ENCODE data around the gene CAVIN3. TPM values are rescaled to one million over a fixed set of nuclear protein-coding genes. Genes with fewer than 3 reads are reported as not detected.
A peak's percentile ranks its signal among the peaks of the same experiment; 100 is the strongest.

The CAVIN3 gene
- total RNA-seq, 1 experiment from 2014 or later, result 41.5 TPM

DNA sequence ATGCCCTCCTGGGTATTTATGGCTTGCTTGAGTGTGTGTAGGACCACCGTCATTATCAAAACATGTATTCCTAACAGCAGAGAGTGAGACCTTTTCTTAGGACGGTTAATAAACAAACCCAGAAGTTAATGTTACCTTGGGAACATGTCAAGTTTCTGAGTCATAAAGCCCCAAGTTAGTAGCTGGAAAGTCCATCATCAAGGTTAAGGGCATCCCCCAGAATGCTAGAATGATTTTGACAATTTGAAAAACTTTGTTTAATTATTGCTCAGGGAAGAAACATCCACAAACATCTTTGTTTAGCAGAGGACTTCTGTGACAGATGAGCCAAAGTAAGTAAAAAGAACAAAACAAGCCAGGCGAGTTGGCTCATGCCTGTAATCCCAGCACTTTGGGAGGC lies 20.0 kb downstream of the CAVIN3 start:
- ChIA-PET POLR2A (no interaction called here), CTCF (interaction anchor here (1.2 to 3.3 kb wide), 4 partner anchors 49 to 62 kb away, joined by 3 to 77 read pairs (median 25); no protein-coding TSS in a partner anchor)
- Mint-ChIP-seq H3K4me3 (no peak overlapping the region), H3K27ac (no peak overlapping the region; the same call in 1 of the 2 replicates), H3K27me3 (ENCODE audit: low read depth) (no peaks in the 10 kb centered on the region), H3K4me1 (peaks cover 69% of the 10 kb centered on the region), H3K9me3 (no peaks in the 10 kb centered on the region), H3K36me3 (no peaks in the 10 kb centered on the region)
- DNase-seq (ENCODE audit: low spot score) (no peak), ATAC-seq (no peak)
- no peak for TF ChIP-seq EMX1 (CRISPR knock-in tag; IDR thresholded peaks at IDR 0.05)
- TF ChIP-seq, protein P1, sequence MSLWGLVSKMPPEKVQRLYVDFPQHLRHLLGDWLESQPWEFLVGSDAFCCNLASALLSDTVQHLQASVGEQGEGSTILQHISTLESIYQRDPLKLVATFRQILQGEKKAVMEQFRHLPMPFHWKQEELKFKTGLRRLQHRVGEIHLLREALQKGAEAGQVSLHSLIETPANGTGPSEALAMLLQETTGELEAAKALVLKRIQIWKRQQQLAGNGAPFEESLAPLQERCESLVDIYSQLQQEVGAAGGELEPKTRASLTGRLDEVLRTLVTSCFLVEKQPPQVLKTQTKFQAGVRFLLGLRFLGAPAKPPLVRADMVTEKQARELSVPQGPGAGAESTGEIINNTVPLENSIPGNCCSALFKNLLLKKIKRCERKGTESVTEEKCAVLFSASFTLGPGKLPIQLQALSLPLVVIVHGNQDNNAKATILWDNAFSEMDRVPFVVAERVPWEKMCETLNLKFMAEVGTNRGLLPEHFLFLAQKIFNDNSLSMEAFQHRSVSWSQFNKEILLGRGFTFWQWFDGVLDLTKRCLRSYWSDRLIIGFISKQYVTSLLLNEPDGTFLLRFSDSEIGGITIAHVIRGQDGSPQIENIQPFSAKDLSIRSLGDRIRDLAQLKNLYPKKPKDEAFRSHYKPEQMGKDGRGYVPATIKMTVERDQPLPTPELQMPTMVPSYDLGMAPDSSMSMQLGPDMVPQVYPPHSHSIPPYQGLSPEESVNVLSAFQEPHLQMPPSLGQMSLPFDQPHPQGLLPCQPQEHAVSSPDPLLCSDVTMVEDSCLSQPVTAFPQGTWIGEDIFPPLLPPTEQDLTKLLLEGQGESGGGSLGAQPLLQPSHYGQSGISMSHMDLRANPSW (CRISPR knock-in tag; conservative IDR thresholded peaks at IDR 0.05; ENCODE audit: low read depth), result no peak
- no peak for TF ChIP-seq ZNF232 (CRISPR knock-in tag; IDR thresholded peaks at IDR 0.05)
- TF ChIP-seq, protein P2, sequence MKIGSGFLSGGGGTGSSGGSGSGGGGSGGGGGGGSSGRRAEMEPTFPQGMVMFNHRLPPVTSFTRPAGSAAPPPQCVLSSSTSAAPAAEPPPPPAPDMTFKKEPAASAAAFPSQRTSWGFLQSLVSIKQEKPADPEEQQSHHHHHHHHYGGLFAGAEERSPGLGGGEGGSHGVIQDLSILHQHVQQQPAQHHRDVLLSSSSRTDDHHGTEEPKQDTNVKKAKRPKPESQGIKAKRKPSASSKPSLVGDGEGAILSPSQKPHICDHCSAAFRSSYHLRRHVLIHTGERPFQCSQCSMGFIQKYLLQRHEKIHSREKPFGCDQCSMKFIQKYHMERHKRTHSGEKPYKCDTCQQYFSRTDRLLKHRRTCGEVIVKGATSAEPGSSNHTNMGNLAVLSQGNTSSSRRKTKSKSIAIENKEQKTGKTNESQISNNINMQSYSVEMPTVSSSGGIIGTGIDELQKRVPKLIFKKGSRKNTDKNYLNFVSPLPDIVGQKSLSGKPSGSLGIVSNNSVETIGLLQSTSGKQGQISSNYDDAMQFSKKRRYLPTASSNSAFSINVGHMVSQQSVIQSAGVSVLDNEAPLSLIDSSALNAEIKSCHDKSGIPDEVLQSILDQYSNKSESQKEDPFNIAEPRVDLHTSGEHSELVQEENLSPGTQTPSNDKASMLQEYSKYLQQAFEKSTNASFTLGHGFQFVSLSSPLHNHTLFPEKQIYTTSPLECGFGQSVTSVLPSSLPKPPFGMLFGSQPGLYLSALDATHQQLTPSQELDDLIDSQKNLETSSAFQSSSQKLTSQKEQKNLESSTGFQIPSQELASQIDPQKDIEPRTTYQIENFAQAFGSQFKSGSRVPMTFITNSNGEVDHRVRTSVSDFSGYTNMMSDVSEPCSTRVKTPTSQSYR (CRISPR knock-in tag; IDR thresholded peaks at IDR 0.05), result no peak
- TF ChIP-seq, protein P3, sequence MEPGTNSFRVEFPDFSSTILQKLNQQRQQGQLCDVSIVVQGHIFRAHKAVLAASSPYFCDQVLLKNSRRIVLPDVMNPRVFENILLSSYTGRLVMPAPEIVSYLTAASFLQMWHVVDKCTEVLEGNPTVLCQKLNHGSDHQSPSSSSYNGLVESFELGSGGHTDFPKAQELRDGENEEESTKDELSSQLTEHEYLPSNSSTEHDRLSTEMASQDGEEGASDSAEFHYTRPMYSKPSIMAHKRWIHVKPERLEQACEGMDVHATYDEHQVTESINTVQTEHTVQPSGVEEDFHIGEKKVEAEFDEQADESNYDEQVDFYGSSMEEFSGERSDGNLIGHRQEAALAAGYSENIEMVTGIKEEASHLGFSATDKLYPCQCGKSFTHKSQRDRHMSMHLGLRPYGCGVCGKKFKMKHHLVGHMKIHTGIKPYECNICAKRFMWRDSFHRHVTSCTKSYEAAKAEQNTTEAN (CRISPR knock-in tag; IDR thresholded peaks at IDR 0.05), result no peak
- TF ChIP-seq, protein P4, sequence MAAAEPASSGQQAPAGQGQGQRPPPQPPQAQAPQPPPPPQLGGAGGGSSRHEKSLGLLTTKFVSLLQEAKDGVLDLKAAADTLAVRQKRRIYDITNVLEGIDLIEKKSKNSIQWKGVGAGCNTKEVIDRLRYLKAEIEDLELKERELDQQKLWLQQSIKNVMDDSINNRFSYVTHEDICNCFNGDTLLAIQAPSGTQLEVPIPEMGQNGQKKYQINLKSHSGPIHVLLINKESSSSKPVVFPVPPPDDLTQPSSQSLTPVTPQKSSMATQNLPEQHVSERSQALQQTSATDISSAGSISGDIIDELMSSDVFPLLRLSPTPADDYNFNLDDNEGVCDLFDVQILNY (CRISPR knock-in tag; IDR thresholded peaks at IDR 0.05), result no peak
- TF ChIP-seq, protein P5, sequence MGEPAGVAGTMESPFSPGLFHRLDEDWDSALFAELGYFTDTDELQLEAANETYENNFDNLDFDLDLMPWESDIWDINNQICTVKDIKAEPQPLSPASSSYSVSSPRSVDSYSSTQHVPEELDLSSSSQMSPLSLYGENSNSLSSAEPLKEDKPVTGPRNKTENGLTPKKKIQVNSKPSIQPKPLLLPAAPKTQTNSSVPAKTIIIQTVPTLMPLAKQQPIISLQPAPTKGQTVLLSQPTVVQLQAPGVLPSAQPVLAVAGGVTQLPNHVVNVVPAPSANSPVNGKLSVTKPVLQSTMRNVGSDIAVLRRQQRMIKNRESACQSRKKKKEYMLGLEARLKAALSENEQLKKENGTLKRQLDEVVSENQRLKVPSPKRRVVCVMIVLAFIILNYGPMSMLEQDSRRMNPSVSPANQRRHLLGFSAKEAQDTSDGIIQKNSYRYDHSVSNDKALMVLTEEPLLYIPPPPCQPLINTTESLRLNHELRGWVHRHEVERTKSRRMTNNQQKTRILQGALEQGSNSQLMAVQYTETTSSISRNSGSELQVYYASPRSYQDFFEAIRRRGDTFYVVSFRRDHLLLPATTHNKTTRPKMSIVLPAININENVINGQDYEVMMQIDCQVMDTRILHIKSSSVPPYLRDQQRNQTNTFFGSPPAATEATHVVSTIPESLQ (CRISPR knock-in tag; IDR thresholded peaks at IDR 0.05), result no peak
- TF ChIP-seq, protein P6, sequence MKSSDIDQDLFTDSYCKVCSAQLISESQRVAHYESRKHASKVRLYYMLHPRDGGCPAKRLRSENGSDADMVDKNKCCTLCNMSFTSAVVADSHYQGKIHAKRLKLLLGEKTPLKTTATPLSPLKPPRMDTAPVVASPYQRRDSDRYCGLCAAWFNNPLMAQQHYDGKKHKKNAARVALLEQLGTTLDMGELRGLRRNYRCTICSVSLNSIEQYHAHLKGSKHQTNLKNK (CRISPR knock-in tag; IDR thresholded peaks at IDR 0.05), result no peak
- no peak for TF ChIP-seq ZNF263 (CRISPR knock-in tag; IDR thresholded peaks at IDR 0.05; ENCODE audit: low read depth)
- no peak for TF ChIP-seq NR1H2 (CRISPR knock-in tag; IDR thresholded peaks at IDR 0.05)

DNA sequence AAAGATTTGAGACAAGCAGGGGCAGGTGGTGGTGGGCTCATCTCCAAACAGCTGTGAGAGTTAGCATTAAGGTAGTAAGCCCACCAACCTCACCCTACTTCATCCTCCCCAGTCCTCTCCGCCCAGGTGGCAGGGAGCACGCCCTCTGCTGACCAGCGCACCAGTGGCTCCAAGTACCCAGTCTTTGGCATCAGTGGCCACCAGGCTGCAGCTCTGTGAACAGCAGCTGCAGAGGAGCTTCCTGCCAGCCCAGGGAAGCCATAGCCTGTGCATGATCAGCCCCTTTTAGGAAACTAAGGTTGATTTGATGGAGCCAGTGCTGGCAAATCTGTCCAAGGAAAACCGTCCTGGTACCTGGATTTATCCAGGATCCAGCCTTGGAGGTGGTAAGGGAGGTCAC lies 21.7 kb downstream of the CAVIN3 start:
- DNase-seq (ENCODE audit: low spot score) (peak; percentile 86), ATAC-seq (peak; percentile 96)
- Mint-ChIP-seq H3K27ac (peak overlapping the region; percentile 40; the same call in 1 of the 2 replicates), H3K4me1 (peaks cover 57% of the 10 kb centered on the region), H3K36me3 (no peaks in the 10 kb centered on the region), H3K4me3 (no peak overlapping the region), H3K27me3 (ENCODE audit: low read depth) (no peaks in the 10 kb centered on the region), H3K9me3 (no peaks in the 10 kb centered on the region)
- ChIA-PET POLR2A (interaction anchor here (0.6 to 1.0 kb wide), 2 partner anchors 21 to 179 kb away, joined by 3 read pairs; partner anchors contain the start of gene CAVIN3), CTCF (interaction anchor here (0.6 to 4.7 kb wide), 43 partner anchors 9 to 306 kb away, joined by 3 to 77 read pairs (median 5); partner anchors contain the start of genes CAVIN3, CCKBR and FHIP1B)
- TF ChIP-seq ZNF232 (CRISPR knock-in tag; IDR thresholded peaks at IDR 0.05) (no peak), ZNF219 (CRISPR knock-in tag; IDR thresholded peaks at IDR 0.05; ENCODE audit: borderline replicate concordance) (no peak), ZBTB21 (CRISPR knock-in tag; IDR thresholded peaks at IDR 0.05; ENCODE audit: borderline replicate concordance) (0 out of 2 replicates have a peak, but pooled peaks have one; percentile 25), CBFB (CRISPR knock-in tag; IDR thresholded peaks at IDR 0.05; ENCODE audit: low read depth) (0 out of 2 replicates have a peak, but pooled peaks have one; percentile 41)
- TF ChIP-seq, protein P7, sequence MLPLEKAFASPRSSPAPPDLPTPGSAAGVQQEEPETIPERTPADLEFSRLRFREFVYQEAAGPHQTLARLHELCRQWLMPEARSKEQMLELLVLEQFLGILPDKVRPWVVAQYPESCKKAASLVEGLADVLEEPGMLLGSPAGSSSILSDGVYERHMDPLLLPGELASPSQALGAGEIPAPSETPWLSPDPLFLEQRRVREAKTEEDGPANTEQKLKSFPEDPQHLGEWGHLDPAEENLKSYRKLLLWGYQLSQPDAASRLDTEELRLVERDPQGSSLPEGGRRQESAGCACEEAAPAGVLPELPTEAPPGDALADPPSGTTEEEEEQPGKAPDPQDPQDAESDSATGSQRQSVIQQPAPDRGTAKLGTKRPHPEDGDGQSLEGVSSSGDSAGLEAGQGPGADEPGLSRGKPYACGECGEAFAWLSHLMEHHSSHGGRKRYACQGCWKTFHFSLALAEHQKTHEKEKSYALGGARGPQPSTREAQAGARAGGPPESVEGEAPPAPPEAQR (CRISPR knock-in tag; IDR thresholded peaks at IDR 0.05), result peak; percentile 69; the same call in 1 of the 2 replicates
- TF ChIP-seq, protein P8, sequence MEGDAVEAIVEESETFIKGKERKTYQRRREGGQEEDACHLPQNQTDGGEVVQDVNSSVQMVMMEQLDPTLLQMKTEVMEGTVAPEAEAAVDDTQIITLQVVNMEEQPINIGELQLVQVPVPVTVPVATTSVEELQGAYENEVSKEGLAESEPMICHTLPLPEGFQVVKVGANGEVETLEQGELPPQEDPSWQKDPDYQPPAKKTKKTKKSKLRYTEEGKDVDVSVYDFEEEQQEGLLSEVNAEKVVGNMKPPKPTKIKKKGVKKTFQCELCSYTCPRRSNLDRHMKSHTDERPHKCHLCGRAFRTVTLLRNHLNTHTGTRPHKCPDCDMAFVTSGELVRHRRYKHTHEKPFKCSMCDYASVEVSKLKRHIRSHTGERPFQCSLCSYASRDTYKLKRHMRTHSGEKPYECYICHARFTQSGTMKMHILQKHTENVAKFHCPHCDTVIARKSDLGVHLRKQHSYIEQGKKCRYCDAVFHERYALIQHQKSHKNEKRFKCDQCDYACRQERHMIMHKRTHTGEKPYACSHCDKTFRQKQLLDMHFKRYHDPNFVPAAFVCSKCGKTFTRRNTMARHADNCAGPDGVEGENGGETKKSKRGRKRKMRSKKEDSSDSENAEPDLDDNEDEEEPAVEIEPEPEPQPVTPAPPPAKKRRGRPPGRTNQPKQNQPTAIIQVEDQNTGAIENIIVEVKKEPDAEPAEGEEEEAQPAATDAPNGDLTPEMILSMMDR (IDR thresholded peaks at IDR 0.05), result peak; percentile 52; the same call in 1 of the 2 replicates

Measured in WTC11 (cell line).